ENCODE measurements around the gene FAM241B. TPM values are rescaled to one million over a fixed set of nuclear protein-coding genes. Genes with fewer than 3 reads are reported as not detected.

Gene FAM241B, protein sequence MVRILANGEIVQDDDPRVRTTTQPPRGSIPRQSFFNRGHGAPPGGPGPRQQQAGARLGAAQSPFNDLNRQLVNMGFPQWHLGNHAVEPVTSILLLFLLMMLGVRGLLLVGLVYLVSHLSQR
- polyA plus RNA-seq (2013, experiment 1 of 2) = 0.80 TPM
- 0.68 TPM for polyA plus RNA-seq (2013, experiment 2 of 2)

DNA sequence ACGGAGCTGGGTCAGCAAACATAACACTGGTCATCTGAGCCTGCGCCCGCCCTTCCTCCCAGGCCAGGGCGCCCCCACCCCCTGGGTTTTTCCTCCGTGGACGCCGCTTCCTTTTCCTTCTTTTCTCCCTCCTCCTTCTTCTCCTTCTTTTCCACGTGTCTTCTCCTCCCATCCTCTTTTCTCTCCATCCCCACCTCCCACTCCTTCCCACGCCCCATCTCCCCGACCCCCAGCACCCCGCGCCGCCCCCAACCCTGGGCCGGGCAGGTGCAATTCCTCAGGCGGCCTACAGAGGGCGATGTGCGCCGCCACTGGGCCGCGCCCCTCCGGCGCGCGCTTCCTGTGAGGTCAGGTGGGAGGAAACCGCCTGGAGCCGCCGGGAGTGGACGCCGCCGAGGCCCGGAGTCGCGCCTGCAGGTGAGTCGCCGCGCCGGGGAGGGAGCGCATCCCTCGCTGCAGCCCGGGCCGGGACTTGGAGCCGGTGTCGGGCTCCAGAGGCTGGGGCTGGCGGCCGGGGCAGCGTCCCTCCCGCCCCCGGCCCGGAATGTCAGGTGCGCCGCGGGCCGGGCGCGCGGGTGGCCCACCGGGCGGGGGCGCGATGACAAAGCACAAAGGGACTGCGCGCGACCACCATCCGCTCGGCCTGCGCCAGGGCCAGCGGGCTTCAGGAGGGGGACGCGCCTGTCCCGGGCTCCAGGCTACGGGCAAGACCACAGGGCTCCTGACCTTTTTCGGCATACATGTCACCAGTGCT, at the start of gene FAM241B:
Gene FAM241B (plus strand): TSS at position 351 of the 754 bp plus-strand sequence. CDS start 1,497 bp downstream, outside the sequence.
- Histone ChIP-seq H3K9ac (ENCODE audit: low read length) (no peak within 1 kb of the TSS), H3K27me3 (ENCODE audit: control insufficient read depth in 1 of 2, insufficient read depth in 1 of 2, low read length in 2 of 2) (peaks cover 22 to 72% of the 10 kb centered on the region in 2 experiments), H3K4me1 (ENCODE audit: control insufficient read depth, insufficient read depth, low read depth, low read length) (peaks cover 8% of the 10 kb centered on the region), H3K9me3 (ENCODE audit: control insufficient read depth, low read length) (peaks cover 12% of the 10 kb centered on the region), H3K23ac (ENCODE audit: low read length in 2 of 2) (peak within 1 kb of the TSS in 1 of 2 experiments; percentile 52), H2BK120ac (ENCODE audit: low read depth, low read length) (no peak within 1 kb of the TSS), H2BK5ac (ENCODE audit: low read depth, low read length, poor library complexity, severe bottlenecking) (no peak within 1 kb of the TSS), H3K27ac (ENCODE audit: low read length, poor library complexity, severe bottlenecking) (no peak within 1 kb of the TSS), H4K8ac (ENCODE audit: low read length) (no peak within 1 kb of the TSS), H3K79me1 (replicated peaks; ENCODE audit: low read length, poor library complexity, severe bottlenecking) (peaks cover 2% of the 10 kb centered on the region), H3K4ac (ENCODE audit: low read depth in 1 of 2, low read length in 2 of 2) (no peak within 1 kb of the TSS), H2AFZ (ENCODE audit: low read depth, low read length) (peak within 1 kb of the TSS; percentile 77), H3K14ac (ENCODE audit: low read length in 2 of 2) (peak within 1 kb of the TSS in 1 of 2 experiments; percentile 23), H4K91ac (ENCODE audit: low read length) (no peak within 1 kb of the TSS), H2BK15ac (ENCODE audit: low read depth, poor library complexity, severe bottlenecking) (peak within 1 kb of the TSS; percentile 31), H2AK5ac (ENCODE audit: low read length, severe bottlenecking) (no peak within 1 kb of the TSS), H3K36me3 (ENCODE audit: control insufficient read depth in 1 of 2, insufficient read depth in 2 of 2, low read depth in 1 of 2, low read length in 2 of 2) (peaks cover 0 to 13% of the 10 kb centered on the region in 2 experiments), H3K4me2 (ENCODE audit: low read length, poor library complexity, severe bottlenecking) (peak within 1 kb of the TSS; percentile 84), H3K4me3 (ENCODE audit: insufficient read depth in 1 of 2, low read depth in 1 of 2, low read length in 2 of 2) (peak within 1 kb of the TSS; percentile 65 to 73), H3K18ac (ENCODE audit: low read depth in 1 of 2, low read length in 2 of 2) (no peak within 1 kb of the TSS), H2BK12ac (ENCODE audit: low read length in 2 of 2) (no peak within 1 kb of the TSS)
- WGBS = 6% methylated on average over 69 of the region's 72 CpGs
- peak; percentile 23 for DNase-seq

DNA sequence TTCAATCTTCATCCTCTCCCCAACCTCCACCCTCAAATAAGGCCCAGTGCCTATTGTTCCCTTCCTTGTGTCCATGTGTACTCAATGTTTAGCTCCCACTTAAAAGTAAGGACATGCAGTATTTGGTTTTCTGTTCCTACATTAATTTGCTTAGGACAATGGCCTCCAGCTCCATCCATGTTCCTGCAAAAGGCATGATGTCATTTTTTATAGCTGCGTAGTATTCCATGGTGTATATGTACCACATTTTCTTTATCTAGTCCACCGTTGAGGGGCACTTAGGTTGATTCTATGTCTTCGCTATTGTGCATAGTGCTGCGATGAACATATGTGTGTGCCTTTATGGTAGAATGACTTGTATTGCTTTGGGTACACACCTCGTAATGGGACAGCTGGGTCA, 49.6 kb upstream of the FAM241B start:
- no peak overlapping the region for H2BK5ac ChIP-seq (ENCODE audit: low read depth, low read length, poor library complexity, severe bottlenecking)
- H4K8ac ChIP-seq (ENCODE audit: low read length) = no peak overlapping the region
- no peak overlapping the region for H3K14ac ChIP-seq (ENCODE audit: low read length in 2 of 2)
- no peak overlapping the region for H3K4me2 ChIP-seq (ENCODE audit: low read length, poor library complexity, severe bottlenecking)
- no peak overlapping the region for H3K4ac ChIP-seq (ENCODE audit: low read depth in 1 of 2, low read length in 2 of 2)
- H3K9me3 ChIP-seq (ENCODE audit: control insufficient read depth, low read length) = no peaks in the 10 kb centered on the region
- no peak overlapping the region for H2BK12ac ChIP-seq (ENCODE audit: low read length in 2 of 2)
- H2AK5ac ChIP-seq (ENCODE audit: low read length, severe bottlenecking) = no peak overlapping the region
- H3K4me3 ChIP-seq (ENCODE audit: insufficient read depth in 1 of 2, low read depth in 1 of 2, low read length in 2 of 2) = no peak overlapping the region
- no peak overlapping the region for H2BK120ac ChIP-seq (ENCODE audit: low read depth, low read length)
- H3K27me3 ChIP-seq (ENCODE audit: control insufficient read depth in 1 of 2, insufficient read depth in 1 of 2, low read length in 2 of 2) = peaks cover 87 to 95% of the 10 kb centered on the region in 2 experiments
- no peak overlapping the region for H4K91ac ChIP-seq (ENCODE audit: low read length)
- no peaks in the 10 kb centered on the region for H3K36me3 ChIP-seq (ENCODE audit: control insufficient read depth in 1 of 2, insufficient read depth in 2 of 2, low read depth in 1 of 2, low read length in 2 of 2)
- DNase-seq = no peak
- H2BK15ac ChIP-seq (ENCODE audit: low read depth, poor library complexity, severe bottlenecking) = no peak overlapping the region
- H3K4me1 ChIP-seq (ENCODE audit: control insufficient read depth, insufficient read depth, low read depth, low read length) = no peaks in the 10 kb centered on the region
- H3K27ac ChIP-seq (ENCODE audit: low read length, poor library complexity, severe bottlenecking) = no peak overlapping the region
- H2AFZ ChIP-seq (ENCODE audit: low read depth, low read length) = no peak overlapping the region
- H3K18ac ChIP-seq (ENCODE audit: low read depth in 1 of 2, low read length in 2 of 2) = no peak overlapping the region
- no peak overlapping the region for H3K9ac ChIP-seq (ENCODE audit: low read length)
- no peaks in the 10 kb centered on the region for H3K79me1 ChIP-seq (replicated peaks; ENCODE audit: low read length, poor library complexity, severe bottlenecking)
- 70% methylated on average over 5 of the region's 5 CpGs for WGBS
- no peak overlapping the region for H3K23ac ChIP-seq (ENCODE audit: low read length in 2 of 2)

DNA sequence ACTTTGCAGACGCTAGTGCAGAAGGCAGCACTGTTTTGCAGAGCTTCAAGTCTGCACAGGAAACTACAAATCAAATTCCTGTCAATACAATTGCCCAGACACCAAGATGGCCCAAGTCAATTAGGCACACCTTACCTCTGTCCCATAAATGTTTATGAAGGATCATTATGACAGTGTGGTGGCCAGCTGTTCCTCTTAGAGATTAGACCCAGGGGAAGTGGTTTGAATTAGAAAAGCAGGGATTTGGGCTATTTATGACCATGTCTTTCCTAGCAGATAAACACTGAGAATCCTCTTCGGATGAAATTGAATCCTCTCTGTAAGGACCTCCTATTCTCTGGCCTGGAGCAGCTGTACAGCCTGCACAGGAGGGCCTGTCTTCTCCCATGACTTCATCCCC, 46.9 kb upstream of the FAM241B start:
- Histone ChIP-seq H4K8ac (ENCODE audit: low read length) (no peak overlapping the region), H2BK15ac (ENCODE audit: low read depth, poor library complexity, severe bottlenecking) (no peak overlapping the region), H3K4me1 (ENCODE audit: control insufficient read depth, insufficient read depth, low read depth, low read length) (no peaks in the 10 kb centered on the region), H4K91ac (ENCODE audit: low read length) (no peak overlapping the region), H2BK5ac (ENCODE audit: low read depth, low read length, poor library complexity, severe bottlenecking) (no peak overlapping the region), H2AK5ac (ENCODE audit: low read length, severe bottlenecking) (no peak overlapping the region), H3K18ac (ENCODE audit: low read depth in 1 of 2, low read length in 2 of 2) (no peak overlapping the region), H3K9ac (ENCODE audit: low read length) (no peak overlapping the region), H3K9me3 (ENCODE audit: control insufficient read depth, low read length) (peaks cover 3% of the 10 kb centered on the region), H3K36me3 (ENCODE audit: control insufficient read depth in 1 of 2, insufficient read depth in 2 of 2, low read depth in 1 of 2, low read length in 2 of 2) (no peaks in the 10 kb centered on the region), H3K27me3 (ENCODE audit: control insufficient read depth in 1 of 2, insufficient read depth in 1 of 2, low read length in 2 of 2) (peaks cover 81 to 90% of the 10 kb centered on the region in 2 experiments), H2AFZ (ENCODE audit: low read depth, low read length) (no peak overlapping the region), H2BK12ac (ENCODE audit: low read length in 2 of 2) (no peak overlapping the region), H3K23ac (ENCODE audit: low read length in 2 of 2) (no peak overlapping the region), H3K79me1 (replicated peaks; ENCODE audit: low read length, poor library complexity, severe bottlenecking) (no peaks in the 10 kb centered on the region), H3K27ac (ENCODE audit: low read length, poor library complexity, severe bottlenecking) (no peak overlapping the region), H3K14ac (ENCODE audit: low read length in 2 of 2) (no peak overlapping the region), H2BK120ac (ENCODE audit: low read depth, low read length) (no peak overlapping the region), H3K4ac (ENCODE audit: low read depth in 1 of 2, low read length in 2 of 2) (no peak overlapping the region), H3K4me2 (ENCODE audit: low read length, poor library complexity, severe bottlenecking) (no peak overlapping the region), H3K4me3 (ENCODE audit: insufficient read depth in 1 of 2, low read depth in 1 of 2, low read length in 2 of 2) (no peak overlapping the region)
- DNase-seq = no peak
- WGBS = 17% methylated on average over 2 of the region's 2 CpGs

DNA sequence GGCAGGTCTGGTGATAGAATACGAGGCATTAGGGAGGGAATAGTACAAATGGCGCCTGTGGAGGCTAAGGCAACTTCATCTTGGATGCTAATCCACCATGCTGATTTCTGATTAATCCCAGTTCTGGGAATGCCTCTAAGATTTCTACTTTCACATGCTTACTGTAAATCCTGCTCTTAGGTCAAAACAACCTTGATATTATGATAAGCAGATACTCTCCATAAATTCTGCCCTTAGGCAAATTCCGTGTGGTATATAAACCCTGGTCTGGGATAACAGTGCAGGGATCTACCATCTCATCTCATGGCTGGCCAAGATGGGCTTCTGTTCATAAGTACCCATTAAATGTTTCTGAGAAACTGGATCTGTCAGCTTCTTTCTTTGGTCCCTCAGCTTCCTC, 45.4 kb upstream of the FAM241B start:
- Histone ChIP-seq H2AFZ (ENCODE audit: low read depth, low read length) (no peak overlapping the region), H3K4me2 (ENCODE audit: low read length, poor library complexity, severe bottlenecking) (no peak overlapping the region), H3K4ac (ENCODE audit: low read depth in 1 of 2, low read length in 2 of 2) (no peak overlapping the region), H3K9ac (ENCODE audit: low read length) (no peak overlapping the region), H2BK15ac (ENCODE audit: low read depth, poor library complexity, severe bottlenecking) (no peak overlapping the region), H2BK120ac (ENCODE audit: low read depth, low read length) (no peak overlapping the region), H3K79me1 (replicated peaks; ENCODE audit: low read length, poor library complexity, severe bottlenecking) (no peaks in the 10 kb centered on the region), H2BK5ac (ENCODE audit: low read depth, low read length, poor library complexity, severe bottlenecking) (no peak overlapping the region), H3K18ac (ENCODE audit: low read depth in 1 of 2, low read length in 2 of 2) (no peak overlapping the region), H3K36me3 (ENCODE audit: control insufficient read depth in 1 of 2, insufficient read depth in 2 of 2, low read depth in 1 of 2, low read length in 2 of 2) (no peaks in the 10 kb centered on the region), H3K27me3 (ENCODE audit: control insufficient read depth in 1 of 2, insufficient read depth in 1 of 2, low read length in 2 of 2) (peaks cover 79 to 86% of the 10 kb centered on the region in 2 experiments), H3K14ac (ENCODE audit: low read length in 2 of 2) (no peak overlapping the region), H4K8ac (ENCODE audit: low read length) (no peak overlapping the region), H3K27ac (ENCODE audit: low read length, poor library complexity, severe bottlenecking) (no peak overlapping the region), H2BK12ac (ENCODE audit: low read length in 2 of 2) (no peak overlapping the region), H3K23ac (ENCODE audit: low read length in 2 of 2) (no peak overlapping the region), H2AK5ac (ENCODE audit: low read length, severe bottlenecking) (no peak overlapping the region), H3K9me3 (ENCODE audit: control insufficient read depth, low read length) (peaks cover 3% of the 10 kb centered on the region), H3K4me1 (ENCODE audit: control insufficient read depth, insufficient read depth, low read depth, low read length) (no peaks in the 10 kb centered on the region), H3K4me3 (ENCODE audit: insufficient read depth in 1 of 2, low read depth in 1 of 2, low read length in 2 of 2) (no peak overlapping the region), H4K91ac (ENCODE audit: low read length) (no peak overlapping the region)
- no peak for DNase-seq
- WGBS = 83% methylated on average over 3 of the region's 3 CpGs
